Adipocyte (in vitro differentiated cells): Measurements from ENCODE around the gene ADNP2.

Source experiments
- DNase-seq: peaks from one replicate; pipeline ENCODE4 v3.0.0-alpha.2; 2015; ENCODE audit warnings: low read depth
- H3K27me3 ChIP-seq: replicated peaks from 2 replicates; pipeline ENCODE4 v1.7.0; 2013; ENCODE audit warnings: mild to moderate bottlenecking, low read length, moderate library complexity; ENCODE audit not compliant: control insufficient read depth, insufficient read depth
- H3K36me3 ChIP-seq: 2 replicates; pipeline ENCODE4 v1.7.0; 2013; ENCODE audit warnings: low read length, mild to moderate bottlenecking, moderate library complexity; ENCODE audit not compliant: control insufficient read depth, insufficient read depth, severe bottlenecking
- H3K4me1 ChIP-seq: 2 replicates; pipeline ENCODE4 v1.7.0; 2013; ENCODE audit warnings: mild to moderate bottlenecking, low read length, moderate library complexity; ENCODE audit not compliant: control insufficient read depth, insufficient read depth
- H3K4me3 ChIP-seq: 2 replicates; pipeline ENCODE4 v1.7.0; 2013; ENCODE audit warnings: mild to moderate bottlenecking, low read length, moderate library complexity
- H3K9ac ChIP-seq: 2 replicates; pipeline ENCODE4 v1.7.0; 2013; ENCODE audit warnings: mild to moderate bottlenecking, low read length, moderate library complexity
- H3K9me3 ChIP-seq: 2 replicates; pipeline ENCODE4 v1.7.0; 2013; ENCODE audit warnings: mild to moderate bottlenecking, low read length, moderate library complexity; ENCODE audit not compliant: control insufficient read depth

The ADNP2 gene

GRCh38 chr18:80077873-80078272 lies 31.2 kb upstream of the ADNP2 start:
- Histone ChIP-seq H3K27me3 (no peaks in the 10 kb centered on the region), H3K9me3 (peaks cover 4% of the 10 kb centered on the region), H3K36me3 (no peaks in the 10 kb centered on the region), H3K4me3 (no peak overlapping the region), H3K9ac (no peak overlapping the region), H3K4me1 (no peaks in the 10 kb centered on the region)
- DNase-seq, result no peak

DNA sequence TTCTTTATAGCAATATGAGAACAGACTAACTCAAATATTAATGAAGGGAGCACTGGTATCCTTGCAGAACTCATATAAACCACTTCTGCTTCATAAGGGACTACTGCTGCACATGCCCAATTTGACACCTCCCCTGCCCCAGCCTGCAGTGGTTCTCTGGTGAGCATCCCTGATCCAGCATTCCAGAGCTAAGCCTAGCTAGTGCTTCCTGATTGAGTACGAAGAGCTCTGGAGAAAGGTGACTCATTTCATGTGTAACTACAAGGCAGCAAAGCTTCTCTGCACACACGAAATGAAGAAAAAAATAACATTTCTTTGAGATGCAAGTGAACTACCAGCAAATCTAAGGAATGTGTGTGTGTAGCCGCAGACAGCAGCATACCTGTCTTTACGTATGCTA lies 22.8 kb upstream of the ADNP2 start:
- no peak for DNase-seq
- Histone ChIP-seq H3K27me3 (no peaks in the 10 kb centered on the region), H3K9ac (no peak overlapping the region), H3K4me1 (no peaks in the 10 kb centered on the region), H3K9me3 (peaks cover 49% of the 10 kb centered on the region), H3K36me3 (no peaks in the 10 kb centered on the region), H3K4me3 (no peak overlapping the region)

DNA sequence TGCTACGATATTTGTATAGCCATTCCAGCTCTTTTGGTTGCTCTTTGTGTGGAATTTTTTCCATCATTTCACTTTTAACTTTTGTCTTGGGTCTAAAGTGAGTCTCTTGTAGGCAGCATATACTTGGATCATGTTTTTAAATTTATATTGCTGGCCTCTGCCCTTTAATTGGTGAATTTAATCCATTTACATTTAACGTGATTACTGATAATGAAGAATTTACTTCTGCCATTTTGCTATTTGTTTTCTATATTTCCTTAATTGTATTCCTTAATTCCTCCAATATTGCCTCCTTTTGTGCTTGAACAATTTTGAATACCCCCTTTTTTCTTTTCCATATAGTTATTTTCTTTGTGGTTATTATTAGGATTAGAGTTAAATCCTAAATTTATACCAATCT lies 21.0 kb upstream of the ADNP2 start:
- H3K4me3 ChIP-seq, result peak overlapping the region; percentile 33
- no peaks in the 10 kb centered on the region for H3K27me3 ChIP-seq
- H3K9me3 ChIP-seq, result peaks cover 46% of the 10 kb centered on the region
- no peak overlapping the region for H3K9ac ChIP-seq
- DNase-seq, result no peak
- no peaks in the 10 kb centered on the region for H3K36me3 ChIP-seq
- H3K4me1 ChIP-seq, result no peaks in the 10 kb centered on the region

GRCh38 chr18:80088823-80089222 lies 20.2 kb upstream of the ADNP2 start:
- no peak for DNase-seq
- Histone ChIP-seq H3K4me1 (no peaks in the 10 kb centered on the region), H3K9ac (no peak overlapping the region), H3K4me3 (peak overlapping the region; percentile 33), H3K27me3 (no peaks in the 10 kb centered on the region), H3K9me3 (peaks cover 46% of the 10 kb centered on the region), H3K36me3 (no peaks in the 10 kb centered on the region)

GRCh38 chr18:80095414-80095813 lies 13.6 kb upstream of the ADNP2 start:
- no peak for DNase-seq
- H3K4me3 ChIP-seq, result no peak overlapping the region
- H3K27me3 ChIP-seq, result peaks cover 3% of the 10 kb centered on the region
- no peaks in the 10 kb centered on the region for H3K4me1 ChIP-seq
- H3K9ac ChIP-seq, result no peak overlapping the region
- H3K9me3 ChIP-seq, result peaks cover 4% of the 10 kb centered on the region
- H3K36me3 ChIP-seq, result no peaks in the 10 kb centered on the region

DNA sequence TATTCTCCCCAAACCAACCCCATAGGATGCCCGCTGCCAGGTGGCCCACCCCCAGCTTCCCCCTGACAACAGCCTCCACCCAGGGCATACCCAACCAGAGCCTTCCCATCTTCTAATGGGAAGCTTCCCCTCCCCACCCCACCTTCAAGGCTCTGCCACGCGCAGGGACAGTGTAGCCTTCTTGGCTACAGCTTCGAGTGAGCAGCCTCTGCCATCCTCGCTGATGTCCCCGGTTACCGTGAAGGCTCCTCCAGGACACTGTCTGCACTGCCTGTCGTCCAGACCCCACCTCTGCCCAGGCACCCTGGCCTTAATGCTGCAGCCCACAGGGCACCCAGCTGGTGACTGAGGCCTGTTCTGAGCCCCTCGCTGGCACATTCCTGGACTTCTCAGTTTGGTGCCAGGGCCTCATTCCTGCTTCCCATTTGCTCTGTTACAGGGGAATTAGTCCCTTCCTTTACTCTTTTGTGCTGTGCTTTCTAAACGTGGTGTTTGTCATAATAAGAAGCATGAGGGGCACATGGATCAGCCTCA lies 13.0 kb upstream of the ADNP2 start:
- no peaks in the 10 kb centered on the region for H3K9me3 ChIP-seq
- no peaks in the 10 kb centered on the region for H3K36me3 ChIP-seq
- H3K27me3 ChIP-seq, result peaks cover 3% of the 10 kb centered on the region
- H3K4me1 ChIP-seq, result no peaks in the 10 kb centered on the region
- H3K9ac ChIP-seq, result no peak overlapping the region
- no peak for DNase-seq
- H3K4me3 ChIP-seq, result no peak overlapping the region

DNA sequence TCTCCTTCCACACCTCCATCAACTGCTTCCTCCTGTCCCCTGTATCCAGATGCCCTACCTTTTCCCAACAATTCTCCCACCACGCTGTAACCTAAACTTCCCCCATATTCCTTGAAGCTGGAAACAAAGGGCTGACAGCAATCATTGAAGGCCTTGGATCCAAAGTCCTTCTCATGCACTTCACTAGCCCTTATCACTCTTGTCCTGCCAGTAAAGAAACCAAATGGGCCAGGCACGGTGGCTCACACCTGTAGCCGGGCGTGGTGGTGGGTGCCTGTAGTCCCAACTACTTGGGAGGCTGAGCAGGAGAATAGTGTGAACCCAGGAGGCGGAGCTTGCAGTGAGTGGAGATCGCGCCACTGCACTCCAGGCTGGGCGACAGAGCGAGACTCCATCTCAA lies 11.9 kb upstream of the ADNP2 start:
- Histone ChIP-seq H3K9ac (no peak overlapping the region), H3K9me3 (no peaks in the 10 kb centered on the region), H3K36me3 (no peaks in the 10 kb centered on the region), H3K27me3 (peaks cover 3% of the 10 kb centered on the region), H3K4me1 (no peaks in the 10 kb centered on the region), H3K4me3 (no peak overlapping the region)
- DNase-seq, result no peak

DNA sequence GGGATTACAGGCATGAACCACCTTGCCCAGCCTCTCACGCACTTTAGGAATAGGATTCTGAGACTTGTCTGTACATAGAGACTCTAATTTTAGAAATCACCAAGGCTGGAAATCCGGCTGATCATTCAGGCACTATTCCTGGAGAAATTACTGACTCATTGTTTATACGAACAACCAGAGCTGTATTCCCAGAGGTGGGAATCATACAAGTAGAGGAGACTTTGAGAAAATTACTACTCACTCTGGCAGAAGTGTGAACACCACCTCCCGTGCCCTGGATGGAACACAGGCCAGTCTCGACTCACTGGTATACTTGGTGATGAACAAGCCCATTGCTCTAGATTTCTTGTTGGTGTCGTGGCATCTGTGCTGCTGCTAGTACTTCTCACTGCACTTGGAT lies 5.8 kb upstream of the ADNP2 start:
- H3K9ac ChIP-seq, result no peak overlapping the region
- no peaks in the 10 kb centered on the region for H3K36me3 ChIP-seq
- H3K4me3 ChIP-seq, result no peak overlapping the region
- no peaks in the 10 kb centered on the region for H3K9me3 ChIP-seq
- no peak for DNase-seq
- H3K27me3 ChIP-seq, result peaks cover under 1% of the 10 kb centered on the region
- peaks cover 14% of the 10 kb centered on the region for H3K4me1 ChIP-seq

DNA sequence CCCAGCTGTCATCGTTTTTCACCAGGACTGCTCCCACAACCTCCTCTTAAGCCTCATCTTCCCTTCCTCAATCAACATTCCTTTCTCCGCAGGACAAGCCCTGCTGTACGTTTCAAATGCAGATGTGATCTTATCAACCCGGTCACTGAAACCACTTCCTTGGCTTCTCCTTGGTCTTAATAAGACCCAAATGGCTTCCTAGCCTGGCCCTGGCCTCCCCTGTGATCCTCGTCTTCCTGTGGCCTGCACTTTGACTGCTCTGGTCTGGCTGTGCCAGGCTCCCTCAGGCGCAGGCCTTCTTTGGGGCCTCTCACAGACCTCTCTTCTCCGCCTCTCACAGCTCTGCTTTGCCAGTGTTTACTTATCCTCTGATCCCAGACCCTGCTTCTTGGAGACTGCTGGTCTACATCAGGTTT lies 4.7 kb upstream of the ADNP2 start:
- H3K36me3 ChIP-seq, result no peaks in the 10 kb centered on the region
- peak; percentile 23 for DNase-seq

DNA sequence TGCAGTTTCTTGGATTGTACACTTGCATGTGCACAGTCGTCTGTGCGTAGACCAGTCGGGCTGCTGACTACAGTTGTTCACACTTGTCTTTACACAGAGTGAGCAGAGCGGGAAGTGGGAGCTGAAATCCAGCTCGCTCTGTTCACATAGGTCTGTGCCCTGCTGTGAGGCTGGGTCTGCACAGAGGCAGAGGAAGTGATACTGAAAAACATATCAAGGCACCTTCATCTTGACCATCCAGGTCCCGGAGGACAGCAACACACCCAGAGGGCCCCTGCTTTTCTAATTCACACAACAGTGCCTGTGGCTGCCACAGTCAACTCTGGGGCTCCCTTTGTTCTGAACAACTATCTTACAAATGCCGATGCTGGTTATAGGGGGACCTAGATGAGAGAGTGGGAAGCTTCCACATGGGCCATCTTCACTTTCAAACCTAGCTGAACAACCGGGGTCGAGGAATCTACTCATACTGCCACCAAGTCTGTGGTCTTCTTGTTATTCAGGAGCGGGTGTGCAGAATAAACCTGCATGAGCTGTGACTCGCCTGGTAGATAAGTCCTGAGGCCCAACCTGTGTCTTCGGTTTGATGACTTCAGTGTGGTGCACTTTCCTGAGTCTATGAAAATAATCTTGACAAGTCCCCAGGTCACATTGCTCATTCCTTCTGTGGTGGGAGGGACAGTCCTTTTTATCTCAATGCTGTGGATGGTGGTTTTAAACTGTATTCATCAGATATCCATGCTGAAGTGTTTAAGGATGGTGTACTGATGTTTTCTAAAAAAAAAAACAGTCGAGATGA lies 3.5 kb upstream of the ADNP2 start:
- Histone ChIP-seq H3K4me1 (peaks cover 21% of the 10 kb centered on the region), H3K36me3 (no peaks in the 10 kb centered on the region), H3K9ac (no peak overlapping the region), H3K27me3 (no peaks in the 10 kb centered on the region), H3K4me3 (no peak overlapping the region), H3K9me3 (no peaks in the 10 kb centered on the region)
- no peak for DNase-seq

More for the DNA sequence above, 4.7 kb upstream of the ADNP2 start:
- Histone ChIP-seq H3K4me1 (peaks cover 14% of the 10 kb centered on the region), H3K27me3 (no peaks in the 10 kb centered on the region), H3K9me3 (no peaks in the 10 kb centered on the region), H3K4me3 (no peak overlapping the region), H3K9ac (no peak overlapping the region)

GRCh38 chr18:80106482-80107051 lies 2.5 kb upstream of the ADNP2 start:
- Histone ChIP-seq H3K27me3 (no peaks in the 10 kb centered on the region), H3K9me3 (no peaks in the 10 kb centered on the region), H3K36me3 (no peaks in the 10 kb centered on the region), H3K9ac (no peak overlapping the region), H3K4me3 (no peak overlapping the region), H3K4me1 (peaks cover 28% of the 10 kb centered on the region)
- DNase-seq, result no peak
